Esophagus squamous epithelium (tissue), 4 donors: ENCODE data around the gene MDGA2.

ENCODE experiments used
- CTCF ChIP-seq, 6 experiments: fragments of 450-650 bp in 4 of 6; fragments of 200-600 bp in 2 of 6; sonication (generic) in 2 of 6; IDR thresholded peaks; one replicate each; pipeline ENCODE4 v1.5.1; 2016 to 2019; ENCODE audit warnings: antibody characterized with exemption in 6 of 6, mild to moderate bottlenecking in 4 of 6, moderate library complexity in 4 of 6
- POLR2A ChIP-seq, 4 donors: fragments of 450-650 bp; IDR thresholded peaks; one replicate each; pipeline ENCODE4 v1.6.1; 2017; ENCODE audit warnings: antibody characterized with exemption in 4 of 4, mild to moderate bottlenecking in 4 of 4, moderate library complexity in 3 of 4

GRCh38 chr14:47541662-47542061, 133.7 kb downstream of the MDGA2 start:
- TF ChIP-seq POLR2A (IDR thresholded peaks at IDR 0.05) (no peak), CTCF (IDR thresholded peaks at IDR 0.05) (no peak)
